WI38 (cell line): Measurements from ENCODE around the gene BAIAP2.

ENCODE experiments used
- H3K4me3 ChIP-seq: 2 replicates; pipeline ENCODE4 v1.5.1; 2011; ENCODE audit warnings: low read depth, mild to moderate bottlenecking, control low read depth, low read length
- TF ChIP-seq, protein P1 (sequence below): IDR thresholded peaks from 2 replicates; pipeline ENCODE4 v1.5.1; 2012; ENCODE audit warnings: low read depth, mild to moderate bottlenecking, control low read depth, low read length

Gene BAIAP2, protein sequence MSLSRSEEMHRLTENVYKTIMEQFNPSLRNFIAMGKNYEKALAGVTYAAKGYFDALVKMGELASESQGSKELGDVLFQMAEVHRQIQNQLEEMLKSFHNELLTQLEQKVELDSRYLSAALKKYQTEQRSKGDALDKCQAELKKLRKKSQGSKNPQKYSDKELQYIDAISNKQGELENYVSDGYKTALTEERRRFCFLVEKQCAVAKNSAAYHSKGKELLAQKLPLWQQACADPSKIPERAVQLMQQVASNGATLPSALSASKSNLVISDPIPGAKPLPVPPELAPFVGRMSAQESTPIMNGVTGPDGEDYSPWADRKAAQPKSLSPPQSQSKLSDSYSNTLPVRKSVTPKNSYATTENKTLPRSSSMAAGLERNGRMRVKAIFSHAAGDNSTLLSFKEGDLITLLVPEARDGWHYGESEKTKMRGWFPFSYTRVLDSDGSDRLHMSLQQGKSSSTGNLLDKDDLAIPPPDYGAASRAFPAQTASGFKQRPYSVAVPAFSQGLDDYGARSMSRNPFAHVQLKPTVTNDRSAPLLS

DNA sequence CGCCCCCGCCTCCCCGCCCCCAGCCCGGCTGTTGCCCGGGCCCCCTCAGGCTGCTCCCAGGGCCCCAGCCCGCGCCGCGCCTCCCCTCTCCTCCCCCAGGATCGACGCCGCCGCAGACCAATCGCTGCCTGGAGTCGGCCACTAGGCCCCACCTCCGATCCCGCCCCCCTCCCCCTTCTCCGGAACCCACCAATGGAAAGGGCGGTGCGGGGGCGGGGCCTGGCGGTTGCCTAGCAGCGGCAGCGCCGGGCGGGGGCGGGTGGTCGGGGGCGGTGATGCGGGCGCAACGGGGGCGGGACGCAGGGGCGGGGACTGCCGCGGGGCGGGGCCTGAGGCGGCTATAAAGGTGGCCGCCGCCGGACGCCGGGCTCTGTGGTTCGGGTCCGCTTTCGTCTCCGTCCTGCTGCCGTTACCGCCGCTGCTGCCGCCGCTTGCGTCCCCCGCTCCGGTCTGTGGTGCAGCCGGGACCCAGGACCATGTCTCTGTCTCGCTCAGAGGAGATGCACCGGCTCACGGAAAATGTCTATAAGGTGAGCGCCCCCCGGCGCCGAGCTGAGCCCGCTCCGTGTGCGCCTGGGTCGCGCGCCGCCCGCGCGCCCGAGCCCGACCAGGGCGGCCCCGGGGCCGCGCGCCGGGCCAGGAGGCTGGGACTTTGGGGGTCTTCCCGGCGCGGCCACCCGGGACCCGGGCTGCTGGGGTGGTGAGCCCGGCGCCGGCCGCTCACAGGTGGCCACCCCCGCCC is at the start of gene BAIAP2:
TSS of gene BAIAP2 (plus strand) at position 373 of the 742 bp plus-strand sequence. CDS start at position 477, 104 bp downstream.
- H3K4me3 ChIP-seq: peak within 1 kb of the TSS; percentile 74
- TF ChIP-seq, protein P1, sequence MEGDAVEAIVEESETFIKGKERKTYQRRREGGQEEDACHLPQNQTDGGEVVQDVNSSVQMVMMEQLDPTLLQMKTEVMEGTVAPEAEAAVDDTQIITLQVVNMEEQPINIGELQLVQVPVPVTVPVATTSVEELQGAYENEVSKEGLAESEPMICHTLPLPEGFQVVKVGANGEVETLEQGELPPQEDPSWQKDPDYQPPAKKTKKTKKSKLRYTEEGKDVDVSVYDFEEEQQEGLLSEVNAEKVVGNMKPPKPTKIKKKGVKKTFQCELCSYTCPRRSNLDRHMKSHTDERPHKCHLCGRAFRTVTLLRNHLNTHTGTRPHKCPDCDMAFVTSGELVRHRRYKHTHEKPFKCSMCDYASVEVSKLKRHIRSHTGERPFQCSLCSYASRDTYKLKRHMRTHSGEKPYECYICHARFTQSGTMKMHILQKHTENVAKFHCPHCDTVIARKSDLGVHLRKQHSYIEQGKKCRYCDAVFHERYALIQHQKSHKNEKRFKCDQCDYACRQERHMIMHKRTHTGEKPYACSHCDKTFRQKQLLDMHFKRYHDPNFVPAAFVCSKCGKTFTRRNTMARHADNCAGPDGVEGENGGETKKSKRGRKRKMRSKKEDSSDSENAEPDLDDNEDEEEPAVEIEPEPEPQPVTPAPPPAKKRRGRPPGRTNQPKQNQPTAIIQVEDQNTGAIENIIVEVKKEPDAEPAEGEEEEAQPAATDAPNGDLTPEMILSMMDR: no peak

DNA sequence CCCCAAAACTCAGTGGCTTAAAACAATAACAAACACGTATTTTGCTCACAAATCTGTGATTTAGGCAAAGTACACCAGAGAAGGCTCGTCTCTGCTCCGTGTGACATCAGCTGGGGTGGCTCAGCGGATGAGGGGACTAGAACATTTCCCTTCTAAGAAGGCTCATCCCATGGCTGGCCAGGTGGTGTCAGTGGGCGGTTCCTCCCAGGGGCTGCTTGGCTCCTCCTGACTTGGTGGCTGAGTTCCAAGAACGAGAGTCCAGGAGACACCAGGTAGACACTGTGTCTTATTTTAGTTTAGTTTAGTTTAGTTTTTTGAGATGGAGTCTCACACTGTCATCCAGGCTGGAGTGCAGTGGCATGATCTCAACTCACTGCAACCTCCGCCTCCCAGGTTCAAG is 48.9 kb upstream of the BAIAP2 start:
- H3K4me3 ChIP-seq: no peak overlapping the region
- TF ChIP-seq, protein P1: no peak

DNA sequence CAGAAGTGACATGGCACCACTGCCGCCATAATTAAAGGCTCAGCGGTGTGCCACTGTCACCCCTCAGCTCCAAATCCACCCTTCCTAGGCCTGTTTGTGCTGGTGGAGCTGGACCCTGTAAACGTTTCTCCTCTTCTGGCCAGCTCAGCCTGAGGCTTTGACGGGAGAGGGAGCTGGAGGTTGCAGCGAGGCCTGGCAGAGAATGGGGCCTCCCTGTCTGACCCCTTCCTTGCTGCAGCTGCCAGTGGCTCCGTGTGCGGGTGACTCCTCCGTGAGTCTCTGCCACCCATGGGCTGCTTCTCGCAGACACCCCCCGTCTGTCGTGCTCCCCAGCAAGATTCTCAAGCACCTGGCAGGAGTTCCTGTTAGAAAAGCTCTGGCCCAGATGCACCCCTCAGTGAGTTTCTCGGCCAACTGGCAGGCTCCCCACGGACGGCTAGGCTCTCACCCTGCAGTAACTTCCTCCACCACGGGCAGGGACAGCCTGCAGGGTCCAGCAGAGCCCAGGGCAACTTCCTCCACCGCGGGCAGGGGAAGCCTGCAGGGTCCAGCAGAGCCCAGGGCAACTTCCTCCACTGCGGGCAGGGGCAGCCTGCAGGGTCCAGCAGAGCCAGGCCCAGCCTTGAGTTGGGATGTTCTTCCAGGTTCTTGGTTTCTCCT is 48.0 kb upstream of the BAIAP2 start:
- H3K4me3 ChIP-seq: no peak overlapping the region
- TF ChIP-seq, protein P1: no peak

GRCh38 chr17:80987941-80988461 is 47.0 kb upstream of the BAIAP2 start:
- TF ChIP-seq, protein P1: no peak
- H3K4me3 ChIP-seq: no peak overlapping the region

DNA sequence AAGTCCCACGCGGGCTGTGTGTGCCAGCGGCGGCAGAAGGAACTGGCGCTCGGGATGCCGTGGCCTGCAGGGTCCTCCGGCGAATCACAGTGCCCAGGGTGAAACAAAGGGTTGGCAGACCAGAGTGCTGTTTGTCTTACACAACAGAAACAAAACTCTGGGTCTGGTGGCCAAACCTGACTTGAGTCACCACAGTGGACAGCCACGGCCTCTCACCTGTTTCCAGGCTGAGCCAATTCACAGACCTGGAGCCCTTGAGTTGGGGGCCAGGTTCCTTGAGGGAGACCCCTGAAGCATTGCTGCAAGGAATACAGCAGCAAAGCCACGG is 45.4 kb upstream of the BAIAP2 start:
- no peak overlapping the region for H3K4me3 ChIP-seq

GRCh38 chr17:80990921-80991644 is 43.9 kb upstream of the BAIAP2 start:
- H3K4me3 ChIP-seq: peak overlapping the region; percentile 75
- TF ChIP-seq, protein P1: no peak

More for the DNA sequence above, 45.4 kb upstream of the BAIAP2 start:
- TF ChIP-seq, protein P1: no peak
